Aorta (tissue), 5 donors: ENCODE data around the gene CCBE1. TPM values are rescaled to one million over a fixed set of nuclear protein-coding genes. Genes with fewer than 3 reads are reported as not detected.

Experiments used
- ATAC-seq: fragments of 200-7000 bp; cut with Tn5 transposase; one replicate; pipeline ENCODE4 v1.9.1; 2022; ENCODE audit warnings: moderate library complexity; ENCODE audit not compliant: low FRiP score
- DNase-seq, 2 donors: peaks; one replicate each; pipeline ENCODE4 v3.0.0-alpha.2; 2020
- H3K27ac ChIP-seq, 2 donors: one replicate each; pipeline ENCODE4 v1.5.1; 2013; ENCODE audit warnings: low read length in 2 of 2, mild to moderate bottlenecking in 2 of 2, moderate library complexity in 2 of 2, control low read depth in 1 of 2, inconsistent platforms in 1 of 2, low read depth in 1 of 2
- H3K27me3 ChIP-seq, 2 donors: one replicate each; pipeline ENCODE4 v1.6.1; 2013; ENCODE audit warnings: control low read depth in 1 of 2, low read length in 1 of 2, mild to moderate bottlenecking in 1 of 2, moderate library complexity in 1 of 2; ENCODE audit not compliant: insufficient read depth in 2 of 2, control insufficient read depth in 1 of 2
- H3K36me3 ChIP-seq, 2 donors: one replicate each; pipeline ENCODE4 v1.6.1; 2013; ENCODE audit warnings: control low read depth in 1 of 2, low read length in 1 of 2, mild to moderate bottlenecking in 1 of 2; ENCODE audit not compliant: insufficient read depth in 2 of 2, control insufficient read depth in 1 of 2
- H3K4me1 ChIP-seq, 2 donors: one replicate each; pipeline ENCODE4 v1.6.1; 2013; ENCODE audit warnings: low read length in 2 of 2, control low read depth in 1 of 2, mild to moderate bottlenecking in 1 of 2, moderate library complexity in 1 of 2; ENCODE audit not compliant: insufficient read depth in 2 of 2, control insufficient read depth in 1 of 2
- H3K4me3 ChIP-seq, 2 donors: one replicate each; pipeline ENCODE4 v1.5.1; 2013; ENCODE audit warnings: low read length in 2 of 2, control low read depth in 1 of 2, mild to moderate bottlenecking in 1 of 2
- H3K9me3 ChIP-seq: one replicate; pipeline ENCODE4 v1.6.1; 2013; ENCODE audit warnings: mild to moderate bottlenecking, low read length; ENCODE audit not compliant: control insufficient read depth
- whole genome bisulfite sequencing, 2 donors: extraction: QIAGEN DNeasy Blood & Tissue Kit; methylation state at CpG; one replicate each; pipeline ENCODE4 v1.1.7; 2013; 5-methylcytosine and 5-hydroxymethylcytosine counted together
- intact Hi-C, 2 donors: fragments of 100-400 bp; cut with DNase I; formaldehyde crosslinking; loops; one replicate each; pipeline versions ENCODE4 v1.14.2 to v1.15.0; 2022
- polyA plus RNA-seq, 2 donors: library from polyadenylated mRNA; stranded (reverse); fragments of 200-250 nt; gene quantifications; one replicate each; pipeline ENCODE4 v1.2.3, GENCODE V29; 2013
- total RNA-seq, 2 donors: library from RNA; stranded (reverse); fragmentation: NEBNext Ultra II Directional; extraction: Animal tissue kit (Norgen Biotek cat#: 25700); gene quantifications; one replicate each; pipeline ENCODE4 v1.2.1, GENCODE V29; 2021
- donor health status: healthy with polysubstance abuse.
- donor health status: Bipolar disorder and iron deficiency.
- donor health status: DM: no; HTN: no; CAD: no.
- donor health status: DM: no; HTN: no; CAD: no.
- donor health status: DM: yes; HTN: yes; CAD: no.

The CCBE1 gene
- total and polyA plus RNA-seq, 4 donors: 0.36 to 0.61 TPM; not detected in 2

DNA sequence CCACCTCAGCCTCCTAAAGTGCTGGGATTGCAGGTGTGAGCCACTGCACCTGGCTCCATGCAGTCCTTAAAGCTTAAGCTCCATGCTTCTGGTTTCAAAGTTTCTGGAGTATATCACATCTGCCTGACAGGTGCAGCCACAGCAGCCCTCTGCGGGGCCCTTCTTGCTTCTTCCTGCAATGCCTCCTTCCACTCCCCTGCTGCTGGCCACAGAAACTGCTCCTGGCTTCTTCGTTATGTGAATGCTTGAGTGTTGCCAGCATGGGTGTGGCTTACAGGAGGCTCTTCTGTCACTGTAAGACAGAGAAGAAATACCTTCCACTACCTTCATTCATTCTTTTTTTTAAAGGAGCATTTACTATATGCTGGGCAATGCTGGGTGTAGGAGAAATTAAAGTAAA lies 10.1 kb upstream of the CCBE1 start:
- no peak overlapping the region for H3K4me3 ChIP-seq
- ATAC-seq (no peak), DNase-seq (no peak)
- no peaks in the 10 kb centered on the region for H3K36me3 ChIP-seq
- no peaks in the 10 kb centered on the region for H3K4me1 ChIP-seq
- no peaks in the 10 kb centered on the region for H3K9me3 ChIP-seq
- WGBS, 2 donors: 49 to 76% methylated on average over 2 of the region's 2 CpGs
- H3K27me3 ChIP-seq: no peaks in the 10 kb centered on the region
- H3K27ac ChIP-seq: no peak overlapping the region
- intact Hi-C loops: no loop called here

DNA sequence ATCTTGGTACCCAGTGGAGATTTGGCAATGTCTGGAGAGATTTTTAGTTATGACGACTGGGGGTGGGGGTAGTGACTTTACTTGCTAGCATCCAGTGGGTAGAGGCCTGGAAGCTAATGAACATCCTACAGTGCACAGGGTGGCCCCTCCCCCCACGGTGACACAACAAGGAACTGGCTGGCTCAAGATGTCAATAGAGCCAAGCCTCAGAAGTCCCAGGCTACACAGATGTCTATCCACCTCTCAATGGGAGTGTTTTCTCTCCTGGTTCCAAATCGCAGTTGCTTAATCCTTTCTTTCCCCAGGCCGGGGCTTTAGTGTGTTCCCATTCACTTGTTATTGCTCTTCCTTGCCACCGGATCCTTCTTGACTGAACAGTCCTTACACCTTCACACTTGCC lies 9.3 kb upstream of the CCBE1 start:
- ATAC-seq (no peak), DNase-seq (no peak)
- no peak overlapping the region for H3K4me3 ChIP-seq
- 50 to 54% methylated on average over 5 of the region's 5 CpGs for WGBS, 2 donors
- intact Hi-C loops: no loop called here
- no peak overlapping the region for H3K27ac ChIP-seq
- no peaks in the 10 kb centered on the region for H3K36me3 ChIP-seq
- no peaks in the 10 kb centered on the region for H3K9me3 ChIP-seq
- H3K27me3 ChIP-seq: no peaks in the 10 kb centered on the region
- H3K4me1 ChIP-seq: no peaks in the 10 kb centered on the region

DNA sequence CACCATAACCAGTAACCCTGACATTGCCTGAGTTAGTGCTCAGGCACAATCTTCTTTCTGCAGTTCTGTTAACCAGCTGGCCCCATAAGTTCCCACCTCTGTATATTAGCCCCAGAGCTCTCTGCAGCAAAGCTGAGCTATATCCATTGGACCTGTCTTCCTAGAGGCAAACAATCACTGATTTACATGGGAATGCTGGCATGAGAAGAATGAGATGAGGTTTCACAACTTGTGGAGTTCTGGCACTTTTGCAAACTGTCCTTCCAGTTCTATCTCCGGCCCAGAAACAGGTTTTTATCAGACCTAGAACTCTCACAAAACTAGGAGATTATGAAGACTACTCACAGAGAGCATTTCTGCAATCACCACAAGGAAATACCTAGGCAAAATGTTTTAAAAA lies 7.9 kb upstream of the CCBE1 start:
- Histone ChIP-seq H3K27ac (no peak overlapping the region), H3K36me3 (no peaks in the 10 kb centered on the region), H3K9me3 (no peaks in the 10 kb centered on the region), H3K4me3 (no peak overlapping the region), H3K4me1 (no peaks in the 10 kb centered on the region), H3K27me3 (no peaks in the 10 kb centered on the region)
- ATAC-seq (no peak), DNase-seq (no peak)
- 32 to 74% methylated on average over 1 of the region's 1 CpG for WGBS, 2 donors
- intact Hi-C loops: no loop called here

GRCh38 chr18:59704146-59704545 lies 6.9 kb upstream of the CCBE1 start:
- H3K27me3 ChIP-seq: no peaks in the 10 kb centered on the region
- intact Hi-C loops: no loop called here
- ATAC-seq: no peak
- H3K9me3 ChIP-seq: no peaks in the 10 kb centered on the region
- H3K36me3 ChIP-seq: no peaks in the 10 kb centered on the region
- no peaks in the 10 kb centered on the region for H3K4me1 ChIP-seq
- DNase-seq: no peak
- H3K4me3 ChIP-seq: no peak overlapping the region
- no peak overlapping the region for H3K27ac ChIP-seq
- WGBS, 2 donors: 76 to 84% methylated on average over 1 of the region's 1 CpG

DNA sequence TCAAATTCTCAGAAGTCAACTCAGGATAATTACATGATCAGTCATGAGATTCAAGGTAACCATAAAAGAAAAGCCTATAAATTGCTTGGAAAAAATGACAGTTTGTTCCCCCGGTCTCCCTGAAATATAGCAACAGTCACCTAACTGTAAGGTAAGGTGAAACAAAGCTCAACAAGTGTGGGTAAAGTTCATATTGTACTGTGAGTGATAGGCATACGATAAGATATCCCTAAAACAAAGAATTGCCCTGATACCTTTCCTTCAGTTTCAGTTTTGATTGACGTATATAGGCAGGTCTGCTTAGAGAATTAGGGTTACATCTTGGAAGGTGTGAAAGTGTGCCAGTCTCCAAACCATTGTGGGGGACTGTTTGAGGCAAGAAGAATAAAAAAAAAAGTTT lies 4.0 kb upstream of the CCBE1 start:
- no peak for DNase-seq
- no peak for ATAC-seq
- Histone ChIP-seq H3K9me3 (no peaks in the 10 kb centered on the region), H3K36me3 (no peaks in the 10 kb centered on the region), H3K4me1 (no peaks in the 10 kb centered on the region), H3K27me3 (no peaks in the 10 kb centered on the region), H3K4me3 (no peak overlapping the region), H3K27ac (no peak overlapping the region)
- 76 to 89% methylated on average over 3 of the region's 3 CpGs for whole genome bisulfite sequencing, 2 donors
- intact Hi-C loops: no loop called here

GRCh38 chr18:59700535-59700967 lies 3.3 kb upstream of the CCBE1 start:
- no peaks in the 10 kb centered on the region for H3K9me3 ChIP-seq
- DNase-seq: no peak
- H3K4me3 ChIP-seq: no peak overlapping the region
- intact Hi-C loops: no loop called here
- 86 to 87% methylated on average over 3 of the region's 3 CpGs for WGBS, 2 donors
- ATAC-seq: no peak
- no peak overlapping the region for H3K27ac ChIP-seq
- H3K4me1 ChIP-seq: no peaks in the 10 kb centered on the region
- no peaks in the 10 kb centered on the region for H3K36me3 ChIP-seq
- H3K27me3 ChIP-seq: no peaks in the 10 kb centered on the region

DNA sequence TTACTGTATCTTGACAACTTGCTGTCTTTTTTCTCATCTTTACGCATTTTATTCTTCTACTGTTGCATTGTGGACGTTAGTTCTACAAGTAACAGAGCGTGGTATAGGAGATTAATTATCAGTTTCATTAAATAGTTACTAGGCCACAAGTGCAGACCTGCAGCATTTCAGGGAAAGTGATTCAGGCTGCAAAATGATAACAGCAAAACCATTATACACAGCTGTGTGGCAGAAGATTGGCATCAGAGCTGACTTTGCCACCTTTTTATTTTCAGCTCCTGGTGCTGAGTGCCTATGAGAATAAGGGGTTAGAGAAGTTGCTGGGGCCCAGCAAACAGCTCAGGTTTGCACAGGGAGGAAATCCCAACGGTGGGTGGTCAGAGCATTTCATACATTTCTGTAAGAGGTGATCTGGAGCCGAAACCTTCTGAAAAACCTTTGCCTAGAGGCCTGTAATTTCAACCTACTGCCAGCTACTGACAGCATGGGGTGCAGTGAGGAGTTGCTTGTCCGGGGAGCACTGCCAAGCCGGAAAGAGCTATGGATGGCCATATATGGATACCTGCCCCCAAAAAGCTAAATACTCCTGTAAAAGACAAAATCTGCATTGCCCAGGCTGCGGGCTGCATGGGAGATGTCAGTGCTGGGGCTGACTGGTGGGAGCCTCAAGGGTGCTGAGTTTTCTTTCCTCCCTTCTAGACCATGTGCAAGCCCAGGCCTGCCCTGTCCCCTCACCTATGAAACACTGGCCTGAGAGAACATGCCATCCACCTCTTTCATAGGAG lies 2.7 kb upstream of the CCBE1 start:
- intact Hi-C loops: loop anchor here in 1 of 2 donors (5.0 kb wide), 1 partner anchor 122 kb away; no protein-coding TSS in a partner anchor
- WGBS, 2 donors: 84 to 85% methylated on average over 8 of the region's 8 CpGs
- H3K36me3 ChIP-seq: no peaks in the 10 kb centered on the region
- DNase-seq (no peak), ATAC-seq (no peak)
- H3K4me3 ChIP-seq: no peak overlapping the region
- no peaks in the 10 kb centered on the region for H3K27me3 ChIP-seq
- no peak overlapping the region for H3K27ac ChIP-seq
- no peaks in the 10 kb centered on the region for H3K4me1 ChIP-seq
- H3K9me3 ChIP-seq: no peaks in the 10 kb centered on the region

GRCh38 chr18:59699061-59699460 lies 1.8 kb upstream of the CCBE1 start:
- Histone ChIP-seq H3K4me1 (no peaks in the 10 kb centered on the region), H3K27me3 (no peaks in the 10 kb centered on the region), H3K4me3 (no peak overlapping the region), H3K36me3 (no peaks in the 10 kb centered on the region), H3K27ac (no peak overlapping the region), H3K9me3 (no peaks in the 10 kb centered on the region)
- 91 to 98% methylated on average over 1 of the region's 1 CpG for WGBS, 2 donors
- ATAC-seq (no peak), DNase-seq (no peak)
- intact Hi-C loops: loop anchor here in 1 of 2 donors (5.0 kb wide), 1 partner anchor 123 kb away; no protein-coding TSS in a partner anchor
